Activated T-cell treated with anti-CD3 and anti-CD28 coated beads, Interleukin-2, amount 50 U/mL, for 48 hours (primary cell): Measurements from ENCODE around the gene PDE4D.
"Not testable (repeated sequence)": the region's sequence is repeated elsewhere in the genome, so short reads cannot be mapped to it uniquely, and the experiment has no call there.

Experiments used
- DNase-seq, 2 experiments: peaks; one replicate each; pipeline ENCODE4 v3.0.0-alpha.2; 2020

PDE4D gene

GRCh38 chr5:59090323-59090722 is 803.2 kb downstream of the PDE4D start:
- no peak for DNase-seq

GRCh38 chr5:59089767-59090166 is 803.8 kb downstream of the PDE4D start:
- DNase-seq = no peak

- DNase-seq = no peak
Observed at GRCh38 chr5:59088546-59088945, 805.0 kb downstream of the PDE4D start.

- no peak for DNase-seq
Observed at GRCh38 chr5:59086024-59086423, 807.5 kb downstream of the PDE4D start.

GRCh38 chr5:59081693-59082092 is 811.8 kb downstream of the PDE4D start:
- no peak for DNase-seq

GRCh38 chr5:59079622-59080620 is 813.6 kb downstream of the PDE4D start:
- DNase-seq = no peak

- no peak for DNase-seq
Observed at GRCh38 chr5:59071755-59072549, 821.6 kb downstream of the PDE4D start.

- no peak for DNase-seq
Observed at GRCh38 chr5:59069438-59070079, 824.0 kb downstream of the PDE4D start.

- DNase-seq = no peak
Observed at GRCh38 chr5:59067956-59068656, 825.4 kb downstream of the PDE4D start.

GRCh38 chr5:59066367-59067163 is 827.0 kb downstream of the PDE4D start:
- no peak for DNase-seq

GRCh38 chr5:59065554-59065953 is 828.0 kb downstream of the PDE4D start:
- DNase-seq = no peak

- DNase-seq = no peak
Observed at GRCh38 chr5:59064293-59064692, 829.2 kb downstream of the PDE4D start.

- no peak for DNase-seq
Observed at GRCh38 chr5:59062986-59063683, 830.4 kb downstream of the PDE4D start.

GRCh38 chr5:59061377-59061776 is 832.1 kb downstream of the PDE4D start:
- no peak for DNase-seq

- DNase-seq = no peak
Observed at GRCh38 chr5:59058969-59059687, 834.4 kb downstream of the PDE4D start.

GRCh38 chr5:59058237-59058636 is 835.3 kb downstream of the PDE4D start:
- DNase-seq = no peak

GRCh38 chr5:59056599-59056998 is 836.9 kb downstream of the PDE4D start:
- DNase-seq = not testable (repeated sequence)

- DNase-seq = no peak
Observed at GRCh38 chr5:59055745-59056448, 837.6 kb downstream of the PDE4D start.

- DNase-seq = no peak
Observed at GRCh38 chr5:59054963-59055528, 838.5 kb downstream of the PDE4D start.
